K562 (cell line): Measurements from ENCODE around the gene ZNF296. TPM values are rescaled to one million over a fixed set of nuclear protein-coding genes. Genes with fewer than 3 reads are reported as not detected.
A peak's percentile ranks its signal among the peaks of the same experiment; 100 is the strongest.

Experiments
- BHLHE40 ChIP-seq: IDR thresholded peaks from 2 replicates; pipeline ENCODE4 v1.6.1; 2011; ENCODE audit warnings: low read length, improper control_type of control experiment
- KLF10 ChIP-seq: fragments of 250-450 bp; sonication (Bioruptor Pico); IDR thresholded peaks from 2 replicates; pipeline ENCODE4 v1.6.1; 2021; ENCODE audit warnings: matching md5 sums
- SRF ChIP-seq, 2 experiments: fragments of 250-450, 450-650 bp in 1 of 2; sonication (Bioruptor Pico) in 1 of 2; sonication (generic) in 1 of 2; formaldehyde crosslinking; IDR thresholded peaks; 2 replicates each; pipeline versions ENCODE4 v1.5.0 to v1.5.1; 2020 to 2022; ENCODE audit warnings: mild to moderate bottlenecking in 1 of 2, missing genetic modification reagents in 1 of 2
- SRSF9 ChIP-seq: fragments of 200-400 bp; formaldehyde crosslinking; IDR thresholded peaks from 2 replicates; pipeline ENCODE4 v1.6.1; 2017; ENCODE audit warnings: low read depth, low read length, borderline replicate concordance
- YBX1 ChIP-seq: fragments of 450-650 bp; IDR thresholded peaks from 2 replicates; pipeline ENCODE4 v1.7.1; 2016; ENCODE audit warnings: mild to moderate bottlenecking
- ZFP30 ChIP-seq: fragments of 250-450 bp; sonication (Bioruptor Pico); IDR thresholded peaks from 2 replicates; pipeline ENCODE4 v1.8.0; 2022; ENCODE audit warnings: moderate library complexity, mild to moderate bottlenecking, inconsistent platforms, borderline replicate concordance
- polyA plus RNA-seq, 8 experiments: library from polyadenylated mRNA; depleted of rRNA in 4 of 8; stranded (reverse) in 5 of 8; unstranded in 3 of 8; fragments of >200 nt; fragmentation: Nextera tagmentation in 2 of 8; fragmentation: Illumina TruSeq in 1 of 8; extraction: Ambion mirVana in 2 of 8; extraction: Trizol in 1 of 8; gene quantifications; 2 replicates each; pipeline versions ENCODE4 v1.2.1 to v1.2.3, GENCODE V29; 2011 to 2014; ENCODE audit warnings: inconsistent platforms in 1 of 8, missing spikeins in 1 of 8
- total RNA-seq, 7 experiments: library from RNA; depleted of rRNA in 6 of 7; stranded (reverse); fragments of >200 nt in 6 of 7; fragmentation: Illumina TruSeq in 2 of 7; extraction: Trizol in 2 of 7; gene quantifications; 2 replicates each; pipeline versions ENCODE4 v1.2.1 to v1.2.3, GENCODE V29; 2011 to 2021; ENCODE audit warnings: low replicate concordance in 1 of 7
- TF ChIP-seq, protein P1 (sequence below), 2 experiments: fragments of 200-800 bp in 1 of 2; sonication (Bioruptor generic) in 1 of 2; sonication (generic) in 1 of 2; formaldehyde crosslinking in 1 of 2; IDR thresholded peaks in 1 of 2; conservative IDR thresholded peaks in 1 of 2; 2 replicates each; pipeline versions ENCODE4 v1.5.0 to v1.6.1; 2016 to 2020; ENCODE audit warnings: missing compliant biosample characterization in 1 of 2, missing genetic modification characterization in 1 of 2, missing genetic modification reagents in 1 of 2
- TF ChIP-seq, protein P2 (sequence below): sonication (generic); formaldehyde crosslinking; IDR thresholded peaks from 2 replicates; pipeline ENCODE4 v1.8.1; 2023; ENCODE audit warnings: mild to moderate bottlenecking, missing genetic modification reagents
- TF ChIP-seq, protein P3 (sequence below), 2 experiments: fragments of 450-650 bp in 1 of 2; sonication (generic) in 1 of 2; formaldehyde crosslinking in 1 of 2; IDR thresholded peaks in 1 of 2; conservative IDR thresholded peaks in 1 of 2; 2 replicates each; pipeline versions ENCODE4 v1.6.1 to v1.8.1; 2016 to 2023; ENCODE audit warnings: mild to moderate bottlenecking in 2 of 2, moderate library complexity in 2 of 2, inconsistent platforms in 1 of 2, missing genetic modification reagents in 1 of 2
- TF ChIP-seq, protein P4 (sequence below): fragments of 450-650 bp; IDR thresholded peaks from 2 replicates; pipeline ENCODE4 v1.6.1; 2016; ENCODE audit warnings: mild to moderate bottlenecking
- TF ChIP-seq, protein P5 (sequence below): fragments of 250-450 bp; sonication (Bioruptor Pico); IDR thresholded peaks from 2 replicates; pipeline ENCODE4 v1.4.0; 2020; ENCODE audit warnings: mild to moderate bottlenecking, moderate library complexity
- TF ChIP-seq, protein P6 (sequence below): fragments of 450-650 bp; IDR thresholded peaks from 2 replicates; pipeline ENCODE4 v1.6.1; 2014; ENCODE audit warnings: low read depth, mild to moderate bottlenecking, moderate library complexity, borderline replicate concordance
- TF ChIP-seq, protein P7 (sequence below): fragments of 250-450 bp; sonication (Bioruptor Pico); IDR thresholded peaks from 2 replicates; pipeline ENCODE4 v1.6.1; 2021; ENCODE audit warnings: mild to moderate bottlenecking

ZNF296 gene
- total and polyA plus RNA-seq, 9 of the 15 experiments (the other 6 are each of a cell fraction or from before 2014, with no cell fraction given) = 0.03 to 8.8 (median 0.47) TPM; not detected in 1

DNA sequence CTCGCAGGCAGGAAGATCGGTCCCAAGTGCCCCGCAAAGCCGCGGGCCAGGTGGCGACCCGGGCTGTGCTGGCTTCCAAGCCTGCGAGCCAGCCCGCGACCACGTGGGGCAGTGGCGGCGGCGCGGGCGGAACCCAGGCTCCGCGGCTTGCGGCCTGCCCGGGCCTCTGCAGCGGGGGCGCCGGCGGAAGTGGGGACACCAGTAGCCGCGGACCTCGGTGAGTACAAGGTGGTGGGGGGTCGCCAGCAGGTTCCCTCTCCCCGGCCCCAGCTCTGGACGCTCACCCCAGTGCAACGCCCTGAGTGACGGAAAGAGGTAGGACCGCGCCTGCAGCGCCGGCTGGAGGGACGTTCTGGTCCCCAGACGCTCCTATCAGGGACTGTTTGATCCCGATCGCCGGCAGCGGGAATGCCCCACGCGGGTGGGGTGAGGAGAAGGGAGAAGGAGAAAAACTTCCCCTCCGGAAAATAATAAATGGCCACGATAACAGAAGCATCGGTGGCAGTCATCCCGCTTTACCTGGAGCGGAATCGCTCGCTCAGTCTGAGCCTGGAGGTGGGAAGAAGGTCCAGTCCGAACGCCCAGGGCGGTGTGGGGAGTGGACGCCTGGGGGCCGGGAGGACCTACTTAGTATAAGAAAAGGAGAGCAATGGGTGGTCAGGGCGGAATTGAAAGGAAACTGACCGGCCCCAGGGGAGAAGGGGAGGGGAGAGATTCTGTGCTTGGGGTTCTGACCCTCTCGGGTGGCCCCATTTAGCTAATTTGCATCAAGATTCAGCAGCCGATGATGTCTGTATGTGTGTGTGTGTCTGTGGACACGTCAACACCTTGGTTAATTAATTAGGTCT is 3.0 kb upstream of the ZNF296 start, which contains the start of gene GEMIN7 (continued):
- TF ChIP-seq, protein P1, sequence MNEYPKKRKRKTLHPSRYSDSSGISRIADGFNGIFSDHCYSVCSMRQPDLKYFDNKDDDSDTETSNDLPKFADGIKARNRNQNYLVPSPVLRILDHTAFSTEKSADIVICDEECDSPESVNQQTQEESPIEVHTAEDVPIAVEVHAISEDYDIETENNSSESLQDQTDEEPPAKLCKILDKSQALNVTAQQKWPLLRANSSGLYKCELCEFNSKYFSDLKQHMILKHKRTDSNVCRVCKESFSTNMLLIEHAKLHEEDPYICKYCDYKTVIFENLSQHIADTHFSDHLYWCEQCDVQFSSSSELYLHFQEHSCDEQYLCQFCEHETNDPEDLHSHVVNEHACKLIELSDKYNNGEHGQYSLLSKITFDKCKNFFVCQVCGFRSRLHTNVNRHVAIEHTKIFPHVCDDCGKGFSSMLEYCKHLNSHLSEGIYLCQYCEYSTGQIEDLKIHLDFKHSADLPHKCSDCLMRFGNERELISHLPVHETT (CRISPR knock-in tag; conservative IDR thresholded peaks at IDR 0.05 in 1 of 2, IDR thresholded peaks at IDR 0.05 in 1 of 2) = peak in 1 of 2 experiments; percentile 66; a peak in 1 of 4 replicates
- TF ChIP-seq SRSF9 (no peak), BHLHE40 (peak; percentile 45; the same call in 1 of the 2 replicates), YBX1 (no peak), ZFP30 (CRISPR knock-in tag) (no peak), KLF10 (CRISPR knock-in tag) (no peak), SRF (CRISPR knock-in tag; IDR thresholded peaks at IDR 0.05) (no peak; a peak in 1 of 4 replicates)
- TF ChIP-seq, protein P2, sequence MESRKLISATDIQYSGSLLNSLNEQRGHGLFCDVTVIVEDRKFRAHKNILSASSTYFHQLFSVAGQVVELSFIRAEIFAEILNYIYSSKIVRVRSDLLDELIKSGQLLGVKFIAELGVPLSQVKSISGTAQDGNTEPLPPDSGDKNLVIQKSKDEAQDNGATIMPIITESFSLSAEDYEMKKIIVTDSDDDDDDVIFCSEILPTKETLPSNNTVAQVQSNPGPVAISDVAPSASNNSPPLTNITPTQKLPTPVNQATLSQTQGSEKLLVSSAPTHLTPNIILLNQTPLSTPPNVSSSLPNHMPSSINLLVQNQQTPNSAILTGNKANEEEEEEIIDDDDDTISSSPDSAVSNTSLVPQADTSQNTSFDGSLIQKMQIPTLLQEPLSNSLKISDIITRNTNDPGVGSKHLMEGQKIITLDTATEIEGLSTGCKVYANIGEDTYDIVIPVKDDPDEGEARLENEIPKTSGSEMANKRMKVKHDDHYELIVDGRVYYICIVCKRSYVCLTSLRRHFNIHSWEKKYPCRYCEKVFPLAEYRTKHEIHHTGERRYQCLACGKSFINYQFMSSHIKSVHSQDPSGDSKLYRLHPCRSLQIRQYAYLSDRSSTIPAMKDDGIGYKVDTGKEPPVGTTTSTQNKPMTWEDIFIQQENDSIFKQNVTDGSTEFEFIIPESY (CRISPR knock-in tag) = peak; percentile 83
- TF ChIP-seq, protein P3, sequence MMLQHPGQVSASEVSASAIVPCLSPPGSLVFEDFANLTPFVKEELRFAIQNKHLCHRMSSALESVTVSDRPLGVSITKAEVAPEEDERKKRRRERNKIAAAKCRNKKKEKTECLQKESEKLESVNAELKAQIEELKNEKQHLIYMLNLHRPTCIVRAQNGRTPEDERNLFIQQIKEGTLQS (IDR thresholded peaks at IDR 0.05) = no peak
- TF ChIP-seq, protein P3 (CRISPR knock-in tag; conservative IDR thresholded peaks at IDR 0.05) = peak; percentile 81
- TF ChIP-seq, protein P4, sequence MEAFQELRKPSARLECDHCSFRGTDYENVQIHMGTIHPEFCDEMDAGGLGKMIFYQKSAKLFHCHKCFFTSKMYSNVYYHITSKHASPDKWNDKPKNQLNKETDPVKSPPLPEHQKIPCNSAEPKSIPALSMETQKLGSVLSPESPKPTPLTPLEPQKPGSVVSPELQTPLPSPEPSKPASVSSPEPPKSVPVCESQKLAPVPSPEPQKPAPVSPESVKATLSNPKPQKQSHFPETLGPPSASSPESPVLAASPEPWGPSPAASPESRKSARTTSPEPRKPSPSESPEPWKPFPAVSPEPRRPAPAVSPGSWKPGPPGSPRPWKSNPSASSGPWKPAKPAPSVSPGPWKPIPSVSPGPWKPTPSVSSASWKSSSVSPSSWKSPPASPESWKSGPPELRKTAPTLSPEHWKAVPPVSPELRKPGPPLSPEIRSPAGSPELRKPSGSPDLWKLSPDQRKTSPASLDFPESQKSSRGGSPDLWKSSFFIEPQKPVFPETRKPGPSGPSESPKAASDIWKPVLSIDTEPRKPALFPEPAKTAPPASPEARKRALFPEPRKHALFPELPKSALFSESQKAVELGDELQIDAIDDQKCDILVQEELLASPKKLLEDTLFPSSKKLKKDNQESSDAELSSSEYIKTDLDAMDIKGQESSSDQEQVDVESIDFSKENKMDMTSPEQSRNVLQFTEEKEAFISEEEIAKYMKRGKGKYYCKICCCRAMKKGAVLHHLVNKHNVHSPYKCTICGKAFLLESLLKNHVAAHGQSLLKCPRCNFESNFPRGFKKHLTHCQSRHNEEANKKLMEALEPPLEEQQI = no peak
- TF ChIP-seq, protein P5, sequence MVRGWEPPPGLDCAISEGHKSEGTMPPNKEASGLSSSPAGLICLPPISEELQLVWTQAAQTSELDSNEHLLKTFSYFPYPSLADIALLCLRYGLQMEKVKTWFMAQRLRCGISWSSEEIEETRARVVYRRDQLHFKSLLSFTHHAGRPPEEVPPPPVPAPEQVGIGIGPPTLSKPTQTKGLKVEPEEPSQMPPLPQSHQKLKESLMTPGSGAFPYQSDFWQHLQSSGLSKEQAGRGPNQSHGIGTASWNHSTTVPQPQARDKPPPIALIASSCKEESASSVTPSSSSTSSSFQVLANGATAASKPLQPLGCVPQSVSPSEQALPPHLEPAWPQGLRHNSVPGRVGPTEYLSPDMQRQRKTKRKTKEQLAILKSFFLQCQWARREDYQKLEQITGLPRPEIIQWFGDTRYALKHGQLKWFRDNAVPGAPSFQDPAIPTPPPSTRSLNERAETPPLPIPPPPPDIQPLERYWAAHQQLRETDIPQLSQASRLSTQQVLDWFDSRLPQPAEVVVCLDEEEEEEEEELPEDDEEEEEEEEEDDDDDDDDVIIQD (CRISPR knock-in tag) = no peak
- TF ChIP-seq, protein P6, sequence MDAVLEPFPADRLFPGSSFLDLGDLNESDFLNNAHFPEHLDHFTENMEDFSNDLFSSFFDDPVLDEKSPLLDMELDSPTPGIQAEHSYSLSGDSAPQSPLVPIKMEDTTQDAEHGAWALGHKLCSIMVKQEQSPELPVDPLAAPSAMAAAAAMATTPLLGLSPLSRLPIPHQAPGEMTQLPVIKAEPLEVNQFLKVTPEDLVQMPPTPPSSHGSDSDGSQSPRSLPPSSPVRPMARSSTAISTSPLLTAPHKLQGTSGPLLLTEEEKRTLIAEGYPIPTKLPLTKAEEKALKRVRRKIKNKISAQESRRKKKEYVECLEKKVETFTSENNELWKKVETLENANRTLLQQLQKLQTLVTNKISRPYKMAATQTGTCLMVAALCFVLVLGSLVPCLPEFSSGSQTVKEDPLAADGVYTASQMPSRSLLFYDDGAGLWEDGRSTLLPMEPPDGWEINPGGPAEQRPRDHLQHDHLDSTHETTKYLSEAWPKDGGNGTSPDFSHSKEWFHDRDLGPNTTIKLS = peak; percentile 68; the same call in 1 of the 2 replicates
- TF ChIP-seq, protein P7, sequence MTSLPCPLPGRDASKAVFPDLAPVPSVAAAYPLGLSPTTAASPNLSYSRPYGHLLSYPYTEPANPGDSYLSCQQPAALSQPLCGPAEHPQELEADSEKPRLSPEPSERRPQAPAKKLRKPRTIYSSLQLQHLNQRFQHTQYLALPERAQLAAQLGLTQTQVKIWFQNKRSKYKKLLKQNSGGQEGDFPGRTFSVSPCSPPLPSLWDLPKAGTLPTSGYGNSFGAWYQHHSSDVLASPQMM (CRISPR knock-in tag) = no peak
